Measurements from ENCODE around the gene MTMR3.
A peak's percentile ranks its signal among the peaks of the same experiment; 100 is the strongest.

Gene MTMR3

DNA sequence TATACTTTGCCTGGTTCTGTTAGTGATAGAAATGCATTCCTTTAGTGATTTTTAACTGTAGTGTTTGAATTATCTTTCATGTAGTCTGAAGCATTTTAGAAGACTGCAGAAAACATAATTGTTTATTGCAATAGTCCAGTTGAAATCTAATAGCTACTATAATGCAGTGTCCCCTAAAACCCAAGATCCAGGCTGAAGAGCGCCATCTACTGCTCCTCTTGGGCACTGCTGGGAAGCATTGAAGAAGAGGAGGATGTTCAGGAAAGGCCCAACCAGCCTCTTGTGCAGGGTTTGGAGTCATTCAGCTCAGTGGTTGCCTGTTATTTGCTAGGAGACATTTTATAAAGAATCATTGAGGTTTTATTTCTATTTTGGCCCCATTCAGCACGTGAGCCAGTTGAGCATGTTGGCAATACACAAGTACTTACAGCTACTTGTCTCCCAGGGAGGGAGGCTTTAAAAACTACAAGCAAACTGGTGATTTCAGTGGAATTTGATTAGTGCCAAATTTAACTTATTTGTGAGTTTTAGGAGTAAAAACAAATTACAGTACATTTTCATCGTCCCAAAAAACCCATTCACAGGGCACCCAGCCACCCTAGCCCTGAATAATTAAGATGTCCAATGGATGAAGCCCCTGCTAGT is 122.4 kb downstream of the MTMR3 start:
- peak; percentile 22 for DNase-seq

DNA sequence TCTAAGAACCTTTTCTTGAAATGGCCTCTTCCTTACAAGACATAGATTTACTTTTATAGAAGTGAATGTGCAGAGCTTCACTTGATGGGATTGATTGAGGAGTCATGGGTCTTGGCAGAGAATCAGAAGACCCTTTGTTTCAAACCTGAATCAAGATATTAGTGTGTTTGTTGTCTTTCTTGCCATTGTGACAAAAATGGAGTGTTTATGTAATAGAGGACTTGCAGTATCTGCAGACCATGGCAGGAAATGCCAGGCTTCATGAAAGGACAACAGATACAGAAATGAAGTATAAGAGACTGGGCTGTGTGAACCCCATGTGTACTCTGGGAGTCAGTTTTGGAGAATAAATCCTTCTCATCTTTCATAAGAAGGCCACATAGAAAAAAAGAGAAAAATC is 124.4 kb downstream of the MTMR3 start:
- DNase-seq = no peak

DNA sequence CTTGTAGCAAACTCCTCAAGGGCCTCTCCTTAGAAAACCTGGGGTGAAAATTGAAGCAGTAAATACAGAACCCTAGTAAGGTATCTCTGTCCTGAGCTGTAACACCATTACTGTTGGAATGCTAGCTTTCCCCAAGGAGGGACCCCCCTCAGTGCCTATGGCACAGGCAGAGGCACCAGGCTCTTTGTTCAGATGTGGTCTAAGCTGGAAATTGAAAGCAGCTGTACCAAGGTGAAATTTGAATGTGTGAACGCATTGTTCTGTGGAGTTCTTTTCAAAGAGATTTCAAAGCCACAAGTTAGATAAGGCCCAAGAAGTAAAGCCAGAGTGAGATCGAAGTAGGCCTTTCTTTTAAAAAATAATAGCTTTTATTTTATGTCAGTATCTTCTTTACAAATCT is 125.4 kb downstream of the MTMR3 start:
- no peak for DNase-seq

DNA sequence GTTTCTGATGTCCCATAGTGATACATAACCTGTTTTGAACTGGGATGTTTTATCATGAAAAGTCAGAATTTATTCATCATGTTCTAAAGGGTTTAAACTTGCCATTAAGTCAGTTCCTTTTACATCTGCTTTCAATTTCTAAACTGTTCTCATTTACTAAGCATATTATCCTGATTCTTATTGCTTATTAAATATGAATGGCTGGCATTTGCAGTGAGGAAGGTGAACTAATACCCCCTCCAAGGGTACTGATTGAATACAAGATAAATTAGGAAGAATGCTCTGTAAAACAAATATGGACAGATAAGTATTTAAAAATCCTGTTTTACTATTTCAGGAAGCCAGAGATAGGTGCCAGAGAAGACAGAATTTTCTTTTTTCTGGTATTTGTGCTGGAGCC is 126.5 kb downstream of the MTMR3 start:
- DNase-seq = no peak

DNA sequence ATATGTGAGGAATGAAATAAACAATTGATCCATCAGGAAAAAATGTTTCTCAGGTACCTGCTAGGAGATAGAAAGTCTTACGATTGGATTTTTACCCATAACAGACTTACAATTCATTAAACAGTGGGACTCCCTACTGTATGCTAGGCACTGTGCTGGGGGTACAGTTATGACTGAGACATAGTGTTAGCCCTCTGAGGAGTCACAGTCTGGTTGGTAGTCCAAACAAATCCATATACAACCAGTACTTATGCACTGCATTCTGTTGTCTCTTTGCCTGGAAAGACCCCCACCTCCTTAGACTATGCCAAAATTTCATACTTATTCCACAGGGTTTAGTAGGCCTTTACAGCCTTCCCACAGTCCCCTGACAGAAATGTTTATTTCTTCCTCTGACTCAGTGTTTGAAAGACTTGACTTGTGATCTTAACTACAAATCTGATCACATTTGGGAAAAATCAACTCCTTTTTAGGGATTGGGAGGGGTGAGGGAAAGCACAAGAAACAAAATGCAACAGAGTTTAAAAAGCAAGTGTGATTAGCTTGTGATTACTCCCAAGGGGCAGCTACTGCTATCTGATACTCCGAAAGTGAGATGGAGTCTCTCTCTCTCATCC is 127.9 kb downstream of the MTMR3 start:
- DNase-seq = no peak

DNA sequence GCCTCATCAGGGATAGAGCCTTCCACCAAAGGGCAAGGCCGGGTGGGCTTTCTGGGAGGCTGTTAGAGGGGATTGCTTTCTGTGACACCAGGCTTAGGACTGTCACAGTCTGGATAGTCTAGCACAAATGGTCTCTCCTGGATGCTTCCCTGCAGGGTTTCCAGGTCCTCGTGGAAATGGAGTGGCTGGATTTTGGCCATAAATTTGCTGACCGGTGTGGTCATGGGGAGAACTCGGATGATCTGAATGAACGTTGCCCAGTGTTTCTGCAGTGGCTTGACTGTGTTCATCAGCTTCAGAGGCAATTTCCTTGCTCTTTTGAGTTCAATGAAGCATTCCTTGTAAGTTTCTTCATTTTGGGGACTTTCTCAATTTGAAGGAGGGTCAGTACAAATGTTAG is 130.2 kb downstream of the MTMR3 start:
- no peak for DNase-seq

DNA sequence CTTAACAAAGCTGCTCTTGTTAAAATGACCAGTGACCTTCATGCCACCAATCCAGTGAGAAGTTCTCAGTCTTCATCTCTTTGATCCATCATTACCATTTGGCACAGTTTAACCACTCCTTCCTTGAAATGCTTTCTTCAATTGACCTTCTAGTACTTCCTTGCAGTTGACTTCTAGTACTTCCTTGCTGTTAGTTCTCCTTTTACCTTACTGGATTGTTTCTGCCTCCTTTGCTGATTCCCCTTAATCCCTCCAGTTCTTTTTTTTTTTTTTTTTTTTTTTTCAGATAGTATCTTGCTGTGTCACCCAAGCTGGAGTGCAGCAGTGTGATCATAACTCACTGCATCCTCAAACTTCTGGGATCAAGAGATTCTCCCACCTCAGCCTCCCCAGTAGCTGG is 131.3 kb downstream of the MTMR3 start:
- DNase-seq = no peak

DNA sequence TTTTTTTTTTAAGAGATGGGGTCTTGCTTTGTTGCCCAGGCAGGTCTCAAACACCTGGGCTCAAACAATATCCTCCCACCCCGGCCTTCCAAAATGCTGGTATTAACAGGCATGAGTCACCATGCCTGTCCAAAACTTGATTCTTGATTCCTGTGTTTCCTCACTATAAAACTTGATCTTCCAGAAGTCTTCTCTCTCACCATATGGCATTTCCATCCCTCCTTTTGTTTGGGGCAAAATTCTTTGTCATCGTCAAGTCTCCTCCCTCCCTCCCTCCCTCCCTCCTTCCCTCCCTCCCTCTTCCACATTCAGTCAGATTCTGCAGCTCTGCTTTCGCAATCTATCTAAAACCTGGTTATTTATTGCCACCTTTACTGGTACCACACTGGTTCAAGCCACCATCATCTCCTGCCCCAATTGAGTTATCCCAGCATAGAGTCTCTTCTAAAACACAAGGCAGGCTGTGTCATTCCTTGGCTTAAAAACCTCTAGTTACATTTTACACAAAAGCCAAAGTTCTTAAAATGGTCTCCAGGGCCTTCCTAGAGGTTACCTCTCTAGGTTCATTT is 132.3 kb downstream of the MTMR3 start:
- no peak for DNase-seq

DNA sequence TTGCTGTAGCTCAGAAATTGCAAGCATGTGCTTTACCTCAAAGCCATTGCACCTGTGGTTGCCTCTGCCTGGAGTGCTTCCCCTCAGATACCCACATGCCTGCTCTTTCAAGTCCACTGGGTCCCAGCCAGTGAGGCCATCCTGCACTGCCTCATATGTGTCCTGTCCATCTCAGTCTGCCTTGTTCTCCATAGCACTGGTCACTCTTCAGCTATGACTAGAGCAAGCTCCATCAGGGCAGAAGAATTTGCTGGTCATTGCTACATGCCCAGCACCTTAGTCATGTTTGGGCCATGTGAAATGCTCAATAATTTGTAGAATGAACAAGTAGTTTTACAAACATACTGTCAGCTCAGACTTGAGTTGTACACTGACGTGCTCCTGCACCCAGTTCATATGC is 132.9 kb downstream of the MTMR3 start:
- no peak for DNase-seq

DNA sequence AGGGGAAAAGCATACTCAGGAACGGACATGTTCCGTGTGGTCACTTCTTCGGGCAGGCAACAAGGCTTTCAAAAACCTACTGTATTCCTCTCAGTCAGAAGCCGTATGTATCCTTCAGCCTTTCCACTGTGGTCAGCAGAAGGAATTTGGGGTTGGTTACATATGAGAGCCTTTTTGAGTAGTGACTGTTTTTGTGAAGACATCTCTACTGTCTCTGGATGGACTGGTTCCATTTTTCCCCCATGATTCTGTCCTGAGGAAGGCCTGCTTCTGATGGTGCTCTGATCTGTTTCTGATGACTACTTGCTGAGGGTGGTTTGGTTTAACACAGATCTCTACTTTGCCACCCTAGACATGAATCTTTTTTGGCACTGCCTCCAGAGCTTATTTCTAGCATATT is 133.6 kb downstream of the MTMR3 start:
- no peak for DNase-seq

DNA sequence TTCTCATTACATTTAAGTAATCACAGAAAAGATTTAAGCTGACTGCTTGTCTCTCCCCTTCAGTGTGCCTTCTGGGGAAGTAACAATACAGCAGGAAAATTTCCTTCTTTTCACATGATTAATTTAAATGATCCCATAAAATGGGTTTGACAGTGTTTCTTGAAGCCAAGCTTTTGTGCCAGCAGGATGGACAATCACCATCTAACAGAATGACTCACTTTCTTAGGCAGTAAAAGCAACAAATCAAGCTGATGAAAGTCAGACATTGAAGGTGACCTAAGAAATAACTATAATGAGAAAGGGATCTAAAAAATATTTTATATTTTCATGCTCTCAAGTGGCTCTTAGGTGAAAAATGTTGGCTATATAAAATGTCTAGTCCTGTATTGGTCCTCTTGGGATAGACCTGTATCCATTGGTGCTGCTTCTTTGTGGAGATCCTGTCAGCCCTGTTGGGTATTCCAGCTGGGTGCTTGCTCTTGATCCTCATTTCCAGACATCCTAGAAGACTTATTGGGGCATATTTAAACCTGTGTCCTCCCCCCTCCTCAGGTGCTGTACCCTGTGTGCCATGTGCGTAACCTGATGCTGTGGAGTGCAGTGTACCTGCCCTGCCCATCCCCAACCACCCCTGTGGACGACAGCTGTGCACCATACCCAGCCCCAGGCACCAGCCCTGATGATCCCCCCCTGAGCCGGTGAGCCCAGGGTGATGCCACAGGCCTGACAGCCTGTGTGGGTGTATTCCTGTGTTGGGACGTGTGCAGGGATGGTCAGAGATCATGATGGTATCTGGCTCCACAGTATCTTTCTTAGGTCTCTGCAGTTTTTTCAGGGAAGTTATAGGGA is 134.6 kb downstream of the MTMR3 start:
- DNase-seq = no peak

DNA sequence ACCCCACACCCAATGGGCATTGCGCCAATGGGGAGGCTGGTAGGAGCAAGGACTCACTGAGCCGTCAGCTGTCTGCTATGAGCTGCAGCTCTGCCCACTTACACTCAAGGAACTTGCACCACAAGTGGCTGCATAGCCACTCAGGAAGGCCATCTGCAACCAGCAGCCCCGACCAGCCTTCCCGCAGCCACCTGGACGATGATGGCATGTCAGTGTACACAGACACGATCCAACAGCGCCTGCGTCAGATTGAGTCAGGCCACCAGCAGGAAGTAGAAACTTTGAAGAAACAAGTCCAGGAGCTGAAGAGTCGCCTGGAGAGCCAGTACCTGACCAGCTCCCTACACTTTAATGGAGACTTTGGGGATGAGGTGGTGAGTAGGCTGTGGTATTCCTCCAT is 137.5 kb downstream of the MTMR3 start:
- no peak for DNase-seq

DNA sequence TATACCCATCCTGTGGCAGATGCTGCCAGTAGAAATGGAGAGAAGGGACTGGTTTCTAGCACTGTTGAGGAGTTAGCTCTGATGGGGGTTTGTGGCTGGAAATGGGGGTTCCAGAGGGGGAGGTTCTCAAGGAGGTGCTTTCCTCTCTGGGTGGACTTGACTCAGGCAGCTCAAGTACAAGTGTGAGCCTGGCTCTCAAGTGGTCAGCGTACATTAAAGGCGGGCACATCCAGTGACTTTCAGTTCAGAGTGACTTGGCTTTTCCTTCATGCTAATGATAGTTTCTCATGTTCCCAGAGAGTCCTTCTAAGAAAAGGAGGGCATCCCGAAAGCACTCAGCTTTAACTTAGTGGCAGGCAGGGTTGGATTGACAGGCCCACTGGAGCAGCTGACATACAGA is 138.4 kb downstream of the MTMR3 start:
- no peak for DNase-seq

DNA sequence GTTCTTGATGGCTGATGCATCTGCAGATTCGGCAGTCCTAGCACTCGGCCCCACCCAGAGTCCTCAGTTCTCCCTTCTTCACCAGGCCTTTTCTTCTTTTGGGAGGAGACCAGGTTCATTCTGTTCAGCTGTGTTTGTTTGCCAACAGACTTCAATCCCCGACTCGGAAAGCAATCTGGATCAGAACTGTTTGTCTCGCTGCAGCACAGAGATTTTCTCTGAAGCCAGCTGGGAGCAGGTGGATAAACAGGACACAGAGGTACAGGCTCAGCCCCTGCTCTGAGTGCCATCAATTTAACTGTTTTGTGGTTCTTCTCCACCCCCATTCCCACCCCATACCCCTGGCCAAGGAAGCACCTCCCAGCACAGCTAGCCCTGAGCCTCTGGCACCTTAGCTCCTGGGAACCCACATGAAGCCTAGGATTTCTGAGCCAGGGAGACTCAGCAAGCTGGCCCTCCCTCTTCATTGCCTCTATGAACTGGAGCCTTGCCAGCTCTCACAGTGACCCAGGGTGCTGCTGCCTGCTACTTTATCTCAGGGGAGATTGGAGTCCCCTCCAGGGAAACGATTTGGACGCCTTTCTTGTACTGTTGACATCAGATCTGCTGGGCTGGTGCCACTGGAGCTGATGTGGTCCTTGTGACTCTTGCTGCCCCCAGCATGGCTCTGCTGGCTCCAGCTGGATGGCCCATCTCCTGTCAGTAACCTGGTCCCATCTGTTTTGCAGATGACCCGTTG is 139.1 kb downstream of the MTMR3 start:
- DNase-seq = no peak

DNA sequence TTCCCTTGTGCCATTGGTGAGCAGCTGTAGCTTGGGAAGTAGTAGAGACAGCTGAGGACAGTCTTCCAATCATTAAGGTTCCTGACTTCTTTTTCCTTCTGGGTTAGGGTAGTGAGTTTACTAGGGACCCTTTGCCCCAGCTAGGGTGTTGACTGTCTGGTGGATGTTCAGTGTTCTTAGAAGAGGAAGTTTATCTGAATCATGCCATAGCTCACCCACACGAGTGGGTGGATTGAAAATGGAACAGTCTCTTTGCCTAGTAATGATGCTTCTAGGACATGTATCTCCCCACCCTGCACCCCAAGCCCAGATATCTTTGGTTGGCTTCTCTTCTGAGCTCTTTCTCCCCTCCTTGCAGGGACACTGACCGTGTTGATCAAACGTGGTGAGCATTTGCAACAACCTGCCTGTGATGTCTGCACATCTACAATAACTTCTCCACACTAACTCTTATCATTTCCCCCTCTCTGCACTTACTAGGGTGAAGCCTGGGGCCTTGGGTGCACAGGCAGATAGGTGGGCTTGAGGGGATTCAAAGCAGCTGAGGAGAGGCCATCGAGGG is 140.2 kb downstream of the MTMR3 start:
- no peak for DNase-seq

DNA sequence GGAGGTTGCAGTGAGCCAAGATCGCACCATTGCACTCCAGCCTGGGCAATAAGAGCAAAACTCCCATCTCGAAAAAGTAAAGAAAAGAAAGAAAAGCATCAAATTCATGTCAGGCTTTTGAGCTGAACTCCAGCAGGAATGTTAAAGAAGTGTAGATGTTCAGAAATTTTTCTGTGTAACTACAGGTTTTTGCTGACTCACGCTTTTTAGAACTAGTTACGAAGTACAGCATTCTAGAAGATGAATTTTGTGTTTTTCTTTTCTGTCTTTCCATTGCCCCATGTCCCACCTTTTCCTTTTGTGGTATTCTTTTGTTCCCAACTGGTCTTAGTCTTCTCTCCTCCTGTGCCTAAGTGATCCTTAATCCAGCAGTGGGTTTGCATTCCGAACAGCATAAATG is 141.3 kb downstream of the MTMR3 start:
- DNase-seq = no peak

DNA sequence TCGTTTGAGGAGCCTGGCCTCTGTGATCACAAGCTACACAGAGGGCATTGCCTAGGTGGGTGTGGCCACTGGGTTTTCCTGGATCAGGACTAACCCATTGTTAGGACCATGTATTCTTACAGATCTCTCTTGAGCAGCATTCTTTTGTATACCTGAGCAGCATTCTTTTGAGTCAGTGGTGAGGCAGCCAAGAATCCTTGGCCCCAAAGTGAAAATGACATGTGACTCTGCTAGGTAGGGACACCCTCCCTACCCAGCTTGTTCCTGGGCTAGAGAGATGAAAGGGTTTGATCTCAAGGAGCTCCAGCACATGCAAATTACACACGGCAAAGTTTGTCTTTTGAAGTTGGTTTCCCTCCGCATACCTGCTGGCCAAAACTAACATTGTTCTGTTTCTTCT is 142.2 kb downstream of the MTMR3 start:
- no peak for DNase-seq

DNA sequence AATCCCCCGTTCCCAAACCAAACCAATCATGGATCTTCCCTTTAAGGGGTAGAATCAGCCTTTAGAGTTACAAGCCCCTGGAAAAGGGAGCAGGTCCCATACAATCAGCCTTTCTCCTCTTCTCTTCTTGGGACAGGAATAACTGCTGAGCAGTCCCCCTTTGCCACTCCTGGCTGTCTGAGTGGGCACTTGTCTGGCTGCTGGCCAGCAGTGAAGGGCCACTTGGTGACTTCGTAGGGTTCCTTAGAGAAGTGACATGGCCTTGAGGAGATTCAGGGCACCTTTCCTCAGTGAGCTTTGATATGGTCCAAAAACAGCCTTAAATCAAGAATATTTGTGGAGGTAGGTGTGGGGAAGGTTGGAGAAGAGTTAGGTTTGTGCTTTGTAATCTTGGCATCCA is 143.8 kb downstream of the MTMR3 start:
- DNase-seq = no peak

DNA sequence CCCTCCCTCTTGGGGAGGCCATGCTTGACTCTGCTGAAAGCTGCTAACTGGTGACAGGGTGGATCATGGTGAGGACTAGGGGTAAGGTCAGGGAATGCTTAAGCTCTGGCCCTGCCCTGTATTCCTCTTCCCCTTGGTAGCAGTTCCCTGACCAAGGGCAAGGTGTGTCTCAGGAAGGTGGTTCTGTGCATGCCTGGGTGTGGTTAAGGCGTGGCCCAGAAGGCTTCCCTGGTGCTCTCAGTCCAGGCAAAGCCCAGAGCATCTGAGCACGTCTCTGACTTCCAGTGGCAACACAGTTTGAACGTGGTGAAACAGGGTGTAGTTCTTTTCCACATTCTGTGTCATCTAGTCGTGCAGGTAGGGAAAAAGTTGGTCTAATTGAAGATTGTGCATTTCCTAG is 144.2 kb downstream of the MTMR3 start:
- DNase-seq = no peak

DNA sequence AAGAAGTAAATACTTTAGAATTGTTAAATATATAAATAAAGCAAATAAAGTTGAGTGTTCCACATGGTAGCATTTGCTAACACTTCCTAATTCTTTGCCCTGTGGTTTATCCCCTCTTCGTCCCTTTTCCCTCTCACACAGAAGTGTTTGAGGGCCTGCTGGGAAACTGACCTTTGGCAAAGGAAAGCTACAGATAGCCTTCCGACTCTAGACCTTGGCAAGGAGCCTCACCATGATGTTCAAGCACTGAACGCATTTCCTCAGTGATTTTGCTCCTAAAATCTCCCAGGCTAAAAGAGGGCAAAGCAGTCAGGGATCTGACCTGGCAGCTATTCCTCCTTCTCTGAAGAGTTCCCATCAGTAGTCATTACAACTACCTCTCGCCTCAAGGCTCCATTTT is 144.8 kb downstream of the MTMR3 start:
- DNase-seq = no peak

DNA sequence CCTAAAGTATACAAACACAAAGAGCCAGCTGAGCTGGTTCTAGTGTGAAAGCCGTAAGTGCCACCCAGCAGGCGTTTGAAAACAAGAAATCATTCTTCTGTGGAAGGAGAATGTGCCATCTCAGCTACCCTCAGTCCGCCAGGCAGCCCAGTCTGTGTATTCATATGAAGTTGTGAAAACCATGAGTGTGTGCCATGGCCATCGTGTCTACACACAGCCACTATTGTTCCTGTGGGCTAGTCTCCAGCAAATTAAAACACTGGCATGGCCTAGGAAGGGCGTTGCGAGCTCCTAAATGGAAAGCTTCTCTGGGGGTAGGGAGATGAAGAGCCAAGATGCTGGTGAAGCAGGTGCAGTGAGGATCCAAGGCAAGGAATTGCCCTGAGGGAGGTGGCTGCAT is 145.8 kb downstream of the MTMR3 start:
- DNase-seq = no peak

DNA sequence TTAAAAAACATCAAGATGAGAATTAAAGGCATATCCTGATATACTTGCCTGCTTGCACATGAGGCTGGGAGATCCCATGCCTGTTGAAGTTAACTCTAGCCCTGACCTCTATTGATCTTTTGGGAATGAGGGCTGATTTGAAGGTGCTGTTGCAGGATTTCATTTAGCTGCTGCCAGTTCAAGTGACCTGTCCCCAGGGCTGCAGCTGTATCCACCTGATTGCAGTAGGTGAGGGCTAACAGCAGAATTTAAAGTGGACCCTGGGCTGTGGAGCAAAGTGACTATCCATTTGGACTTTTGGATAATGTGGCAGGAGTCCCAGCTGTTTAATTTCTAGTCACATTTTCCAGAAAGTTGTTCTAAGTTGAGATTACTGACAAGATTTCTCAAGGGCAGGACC is 146.5 kb downstream of the MTMR3 start:
- DNase-seq = no peak

DNA sequence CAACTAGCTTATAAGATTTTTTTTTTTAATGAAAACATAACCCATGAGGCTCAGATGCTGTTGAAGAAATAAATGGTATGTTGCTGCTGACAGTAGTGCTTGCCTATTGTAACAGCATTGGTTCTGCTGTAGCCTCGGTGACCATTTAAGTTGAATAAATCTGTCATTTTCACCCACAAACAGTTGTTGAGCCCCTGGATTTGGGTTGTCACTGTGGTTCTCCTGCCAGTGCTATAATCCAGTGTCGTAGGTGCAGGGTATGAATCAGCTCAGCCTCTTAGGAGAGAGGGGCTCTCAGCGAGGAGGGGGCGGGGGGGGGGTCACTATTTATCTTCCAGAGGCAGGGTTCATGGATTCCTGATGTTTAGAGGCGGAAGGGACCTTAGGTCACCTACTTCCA is 147.4 kb downstream of the MTMR3 start:
- DNase-seq = no peak

Measured in activated CD4-positive, alpha-beta T cell treated with anti-CD3 and anti-CD28 coated beads for 1 hour (primary cell).